SK-N-SH treated with all-trans-retinoic acid at 6 μM for 48 hours (cell line): Measurements from ENCODE around the gene DNAJB2.

ENCODE experiments used
- ARNTL ChIP-seq: fragments of 450-650 bp; formaldehyde crosslinking; IDR thresholded peaks from 2 replicates; pipeline ENCODE4 v1.5.0; 2020; ENCODE audit warnings: low read depth, mild to moderate bottlenecking, moderate library complexity, borderline replicate concordance
- BACH2 ChIP-seq: fragments of 250-450 bp; sonication (Bioruptor Pico); IDR thresholded peaks from 2 replicates; pipeline ENCODE4 v1.9.0; 2021; ENCODE audit warnings: mild to moderate bottlenecking, borderline replicate concordance
- CREB5 ChIP-seq: fragments of 250-450 bp; sonication (Bioruptor Pico); IDR thresholded peaks from 2 replicates; pipeline ENCODE4 v1.5.1; 2020; ENCODE audit warnings: low read depth, mild to moderate bottlenecking, moderate library complexity
- CSDC2 ChIP-seq: fragments of 250-450 bp; sonication (Bioruptor Pico); IDR thresholded peaks from 2 replicates; pipeline ENCODE4 v1.5.0; 2020; ENCODE audit warnings: mild to moderate bottlenecking, moderate library complexity
- ESRRG ChIP-seq: fragments of 250-450 bp; sonication (Bioruptor Pico); IDR thresholded peaks from 2 replicates; pipeline ENCODE4 v1.6.1; 2021; ENCODE audit warnings: mild to moderate bottlenecking
- ISL1 ChIP-seq: fragments of 250-450 bp; sonication (Bioruptor Pico); IDR thresholded peaks from 2 replicates; pipeline ENCODE4 v2.1.2; 2022; ENCODE audit warnings: mild to moderate bottlenecking, moderate library complexity
- PATZ1 ChIP-seq: fragments of 250-450 bp; sonication (Bioruptor Pico); IDR thresholded peaks from 2 replicates; pipeline ENCODE4 v1.8.0; 2020; ENCODE audit warnings: mild to moderate bottlenecking, moderate library complexity, borderline replicate concordance
- PPARA ChIP-seq: fragments of 250-450 bp; sonication (Bioruptor Pico); IDR thresholded peaks from 2 replicates; pipeline ENCODE4 v1.5.0; 2020; ENCODE audit warnings: mild to moderate bottlenecking, borderline replicate concordance
- TOX ChIP-seq: fragments of 250-450 bp; sonication (Bioruptor Pico); IDR thresholded peaks from 2 replicates; pipeline ENCODE4 v1.8.0; 2021; ENCODE audit warnings: mild to moderate bottlenecking, moderate library complexity, borderline replicate concordance

- TF ChIP-seq CSDC2 (no peak), PPARA (CRISPR knock-in tag) (no peak), ESRRG (CRISPR knock-in tag) (no peak), ISL1 (CRISPR knock-in tag) (no peak), PATZ1 (CRISPR knock-in tag) (no peak), TOX (CRISPR knock-in tag) (no peak), BACH2 (CRISPR knock-in tag) (no peak), ARNTL (CRISPR knock-in tag) (no peak), CREB5 (CRISPR knock-in tag) (no peak)
These were observed 12.9 kb upstream of the DNAJB2 start for GRCh38 chr2:219266232-219266631.
